Ovary (tissue), 9 donors: ENCODE measurements around the gene SPEN. TPM values are rescaled to one million over a fixed set of nuclear protein-coding genes. Genes with fewer than 3 reads are reported as not detected.

Source experiments
- DNase-seq, 5 donors: peaks; one replicate each; pipeline ENCODE4 v3.0.0-alpha.2; 2019 to 2020
- H3K27ac ChIP-seq, 2 donors: fragments of 200-600 bp; one replicate each; pipeline versions ENCODE4 v1.5.1 to v1.8.0; 2019 to 2022
- H3K27me3 ChIP-seq: fragments of 200-600 bp; one replicate; pipeline ENCODE4 v1.8.0; 2022
- H3K36me3 ChIP-seq: fragments of 200-600 bp; sonication (generic); one replicate; pipeline ENCODE4 v1.5.1; 2019
- H3K4me1 ChIP-seq: one replicate; pipeline ENCODE4 v1.8.1; 2013; ENCODE audit warnings: mild to moderate bottlenecking, moderate library complexity; ENCODE audit not compliant: insufficient read depth
- H3K4me3 ChIP-seq: fragments of 200-600 bp; sonication (generic); one replicate; pipeline ENCODE4 v1.5.1; 2017
- H3K9me3 ChIP-seq, 2 donors: fragments of 200-600 bp in 1 of 2; sonication (generic) in 1 of 2; one replicate each; pipeline versions ENCODE4 v1.5.1 to v1.8.1; 2013 to 2019; ENCODE audit warnings: mild to moderate bottlenecking in 1 of 2, moderate library complexity in 1 of 2
- CTCF ChIP-seq, 3 donors: fragments of 450-650 bp in 2 of 3; fragments of 200-600 bp in 1 of 3; IDR thresholded peaks; one replicate each; pipeline versions ENCODE4 v1.5.1 to v1.8.0; 2016 to 2022; ENCODE audit warnings: antibody characterized with exemption in 3 of 3, mild to moderate bottlenecking in 1 of 3
- EP300 ChIP-seq: sonication (generic); formaldehyde crosslinking; IDR thresholded peaks from one replicate; pipeline ENCODE4 v1.6.1; 2017; ENCODE audit warnings: antibody characterized with exemption
- POLR2A ChIP-seq: fragments of 450-650 bp; IDR thresholded peaks from one replicate; pipeline ENCODE4 v1.6.1; 2017; ENCODE audit warnings: antibody characterized with exemption, mild to moderate bottlenecking, moderate library complexity
- WGBS, 3 donors: extraction: QIAGEN DNeasy Blood & Tissue Kit in 1 of 3; methylation state at CpG; one replicate each; pipeline versions ENCODE4 v1.1.5 to v1.1.7; 2013 to 2017; 5-methylcytosine and 5-hydroxymethylcytosine counted together
- intact Hi-C, 4 donors: fragments of 100-400 bp; cut with DNase I; formaldehyde crosslinking; loops; one replicate each; pipeline versions ENCODE4 v1.11.0 to v1.15.1; 2022 to 2023
- polyA plus RNA-seq, 2 donors: library from polyadenylated mRNA; stranded (reverse); fragments of 200-250 nt in 1 of 2; fragments of 350-450 nt in 1 of 2; fragmentation: Illumina TruSeq in 1 of 2; extraction: RNeasy Lipid Tissue Mini Kit (QIAGEN cat#74804) in 1 of 2; gene quantifications; one replicate each; pipeline ENCODE4 v1.2.3, GENCODE V29; 2013 to 2014
- total RNA-seq, 7 donors: library from RNA; depleted of rRNA in 2 of 7; stranded (reverse); fragments of >200 nt in 2 of 7; fragmentation: NEBNext Ultra II Directional in 3 of 7; extraction: Animal tissue kit (Norgen Biotek cat#: 25700) in 3 of 7; gene quantifications; one replicate each; pipeline versions ENCODE4 v1.1.0 to v1.2.4, GENCODE V29; 2016 to 2023
- donor health status: DM: no; HTN: no; CAD: no; lungs with moderate emphysema.
- donor health status: DM: no; HTN: no; CAD: no.
- donor health status: Bipolar disorder and iron deficiency.
- donor health status: DM: yes; HTN: yes; CAD: no.
- donor health status: DM: no; HTN: no; CAD: no.
- donor health status: DM: yes; HTN: yes; CAD: no.

Gene SPEN
- total and polyA plus RNA-seq, 9 donors: 30.5 to 93.2 (median 62.9) TPM

- DNase-seq: peak; percentile 28 to 67 (median 57)
- Histone ChIP-seq H3K4me1 (no peaks in the 10 kb centered on the region), H3K9me3 (no peaks in the 10 kb centered on the region), H3K4me3 (no peak overlapping the region), H3K27ac (peak overlapping the region in 1 of 2 donors; percentile 99), H3K27me3 (no peaks in the 10 kb centered on the region), H3K36me3 (no peaks in the 10 kb centered on the region)
- WGBS, 3 donors: 68 to 73% (median 69%) methylated on average over 62 of the region's 62 CpGs
- intact Hi-C loops: no loop called here
- TF ChIP-seq POLR2A (no peak), CTCF (IDR thresholded peaks at IDR 0.05) (no peak), EP300 (no peak)
These were observed 10.5 kb upstream of the SPEN start for GRCh38 chr1:15836772-15837669.

- Histone ChIP-seq H3K4me1 (no peaks in the 10 kb centered on the region), H3K27me3 (no peaks in the 10 kb centered on the region), H3K36me3 (no peaks in the 10 kb centered on the region), H3K27ac (no peak overlapping the region), H3K9me3 (no peaks in the 10 kb centered on the region), H3K4me3 (no peak overlapping the region)
- no peak for TF ChIP-seq EP300
- TF ChIP-seq POLR2A: no peak
- TF ChIP-seq CTCF (IDR thresholded peaks at IDR 0.05): no peak
- intact Hi-C loops: no loop called here
- DNase-seq: peak in 2 of 5 donors; percentile 7 to 35
- WGBS, 3 donors: 90 to 93% (median 92%) methylated on average over 7 of the region's 7 CpGs
These were observed 9.6 kb upstream of the SPEN start for GRCh38 chr1:15837931-15838330.

GRCh38 chr1:15838721-15839120 lies 8.8 kb upstream of the SPEN start:
- intact Hi-C loops: no loop called here
- WGBS, 3 donors: 81 to 84% (median 81%) methylated on average over 4 of the region's 4 CpGs
- no peaks in the 10 kb centered on the region for H3K4me1 ChIP-seq

More at GRCh38 chr1:15838721-15839120, 8.8 kb upstream of the SPEN start:
- Histone ChIP-seq H3K27me3 (no peaks in the 10 kb centered on the region), H3K9me3 (no peaks in the 10 kb centered on the region), H3K27ac (no peak overlapping the region), H3K36me3 (no peaks in the 10 kb centered on the region), H3K4me3 (no peak overlapping the region)
- DNase-seq: no peak
- TF ChIP-seq CTCF (IDR thresholded peaks at IDR 0.05) (no peak), EP300 (no peak), POLR2A (no peak)
